NCI-H1436 (cell line): ENCODE measurements around the gene PREX1.
"Not testable (repeated sequence)": the region's sequence is repeated elsewhere in the genome, so short reads cannot be mapped to it uniquely, and the experiment has no call there.

Source experiments
- DNase-seq: peaks from one replicate; lab custom pipeline; 2025; lab: John Stamatoyannopoulos, UW

Gene PREX1

GRCh38 chr20:48846516-48847492, 19.0 kb upstream of the PREX1 start:
- no peak for DNase-seq

GRCh38 chr20:48845721-48846306, 18.0 kb upstream of the PREX1 start:
- DNase-seq: no peak

GRCh38 chr20:48844996-48845395, 17.2 kb upstream of the PREX1 start:
- DNase-seq: no peak

GRCh38 chr20:48843896-48844295, 16.1 kb upstream of the PREX1 start:
- DNase-seq: not testable (repeated sequence)

GRCh38 chr20:48843057-48843806, 15.4 kb upstream of the PREX1 start:
- DNase-seq: no peak

GRCh38 chr20:48841875-48842529, 14.2 kb upstream of the PREX1 start:
- no peak for DNase-seq

GRCh38 chr20:48841196-48841874, 13.5 kb upstream of the PREX1 start:
- no peak for DNase-seq

GRCh38 chr20:48839154-48839917, 11.5 kb upstream of the PREX1 start:
- DNase-seq: no peak

- no peak for DNase-seq
Measured at GRCh38 chr20:48837014-48837413, 9.2 kb upstream of the PREX1 start.

- DNase-seq: no peak
Measured at GRCh38 chr20:48835390-48835789, 7.6 kb upstream of the PREX1 start.

- DNase-seq: no peak
Measured at GRCh38 chr20:48834278-48834677, 6.5 kb upstream of the PREX1 start.

GRCh38 chr20:48832405-48832730, 4.6 kb upstream of the PREX1 start:
- DNase-seq: no peak

- no peak for DNase-seq
Measured at GRCh38 chr20:48831718-48832404, 4.1 kb upstream of the PREX1 start.

GRCh38 chr20:48830826-48831318, 3.1 kb upstream of the PREX1 start:
- DNase-seq: no peak

- DNase-seq: no peak
Measured at GRCh38 chr20:48829940-48830339, 2.1 kb upstream of the PREX1 start.

GRCh38 chr20:48828734-48829460, 1.1 kb upstream of the PREX1 start:
- DNase-seq: no peak

GRCh38 chr20:48826883-48827771, 672 bp downstream of the PREX1 start:
- no peak for DNase-seq

- not testable (repeated sequence) for DNase-seq
Measured at GRCh38 chr20:48826480-48826879, 1.3 kb downstream of the PREX1 start.
